ENCODE data around the gene PSMD9.

Gene PSMD9
- long read RNA-seq, transcript PSMD9-207 (6 exons, 2,784 nt) = major isoform, 227 of 259 reads
- long read RNA-seq, transcript PSMD9-206 (5 exons, 793 nt) = minor isoform, 5 of 259 reads
- long read RNA-seq, transcript PSMD9-201 (6 exons, 2,307 nt) = minor isoform, 18 of 259 reads
- long read RNA-seq, partial matches to known transcripts = 1 of 259 reads
- long read RNA-seq, other reads (novel, unspliced or antisense) = 7 of 259 reads

- Histone ChIP-seq H3K4me3 (replicated peaks; ENCODE audit: insufficient read depth, low read length) (peak within 1 kb of the TSS; percentile 83), H3K27me3 (ENCODE audit: insufficient read depth, poor library complexity, severe bottlenecking) (no peaks in the 10 kb centered on the region), H3K27ac (replicated peaks) (peak within 1 kb of the TSS; percentile 79)
- TF ChIP-seq CTCF (IDR thresholded peaks at IDR 0.05; ENCODE audit: insufficient read depth, low read length) (peak; percentile 87), POLR2AphosphoS5 (IDR thresholded peaks at IDR 0.05; ENCODE audit: low read depth) (peak; percentile 87), REST (IDR thresholded peaks at IDR 0.05; ENCODE audit: insufficient replicate concordance, low read depth) (peak; percentile 31), SPI1 (IDR thresholded peaks at IDR 0.05; ENCODE audit: borderline replicate concordance, low read depth) (no peak), GABPA (IDR thresholded peaks at IDR 0.05; ENCODE audit: low read depth) (peak; percentile 95)
- peak; percentile 99 to 100 for DNase-seq (ENCODE audit: low read depth in 1 of 2, low spot score in 1 of 2)
These were observed at the start of gene PSMD9 for GRCh38 chr12:121888478-121889273. Gene PSMD9, plus strand, starts transcription at chr12:121888790. Its CDS starts 67 bp downstream, at chr12:121888857.

GRCh38 chr12:121839106-121839992, 49.2 kb upstream of the PSMD9 start:
- H3K27ac ChIP-seq (replicated peaks) = peak overlapping the region; percentile 81
- H3K27me3 ChIP-seq (ENCODE audit: insufficient read depth, poor library complexity, severe bottlenecking) = no peaks in the 10 kb centered on the region
- no peak; the same call in 1 of the 2 replicates for TF ChIP-seq POLR2AphosphoS5 (IDR thresholded peaks at IDR 0.05; ENCODE audit: low read depth)
- peak; percentile 74; the same call in 1 of the 2 replicates for TF ChIP-seq SPI1 (IDR thresholded peaks at IDR 0.05; ENCODE audit: borderline replicate concordance, low read depth)
- peak; percentile 97 to 99 for DNase-seq (ENCODE audit: low read depth in 1 of 2, low spot score in 1 of 2)
- H3K4me3 ChIP-seq (replicated peaks; ENCODE audit: insufficient read depth, low read length) = peak overlapping the region; percentile 88

- peak in 1 of 2 experiments; percentile 82 for DNase-seq (ENCODE audit: low read depth in 1 of 2, low spot score in 1 of 2)
- H3K27ac ChIP-seq (replicated peaks) = peak overlapping the region; percentile 81
- no peaks in the 10 kb centered on the region for H3K27me3 ChIP-seq (ENCODE audit: insufficient read depth, poor library complexity, severe bottlenecking)
- TF ChIP-seq CTCF (IDR thresholded peaks at IDR 0.05; ENCODE audit: insufficient read depth, low read length) = no peak
- no peak for TF ChIP-seq SPI1 (IDR thresholded peaks at IDR 0.05; ENCODE audit: borderline replicate concordance, low read depth)
- no peak for TF ChIP-seq GABPA (IDR thresholded peaks at IDR 0.05; ENCODE audit: low read depth)
- no peak for TF ChIP-seq REST (IDR thresholded peaks at IDR 0.05; ENCODE audit: insufficient replicate concordance, low read depth)
- no peak for TF ChIP-seq POLR2AphosphoS5 (IDR thresholded peaks at IDR 0.05; ENCODE audit: low read depth)
- H3K4me3 ChIP-seq (replicated peaks; ENCODE audit: insufficient read depth, low read length) = peak overlapping the region; percentile 88
These were observed 48.4 kb upstream of the PSMD9 start for GRCh38 chr12:121839993-121840761.
